CD4-positive, alpha-beta T cell (primary cell): Measurements from ENCODE around the gene EIF4E1B. TPM values are rescaled to one million over a fixed set of nuclear protein-coding genes. Genes with fewer than 3 reads are reported as not detected.

Experiments used
- ATAC-seq: fragments of 200-7000 bp; cut with Tn5 transposase; one replicate; pipeline ENCODE4 v1.10.0; 2022; ENCODE audit warnings: mild to moderate bottlenecking; ENCODE audit not compliant: poor library complexity
- CTCF ChIA-PET: fragments of 350-600 bp; sonication (Branson Sonifier 250); formaldehyde crosslinking; loops from one replicate; lab custom pipeline; 2021; ENCODE audit warnings: antibody characterized with exemption, inconsistent platforms; lab: Charles Lee
- POLR2A ChIA-PET: fragments of 350-600 bp; sonication (Branson Sonifier 250); formaldehyde crosslinking; loops from one replicate; lab custom pipeline; 2021; ENCODE audit warnings: antibody characterized with exemption, inconsistent platforms; lab: Charles Lee
- DNase-seq, 14 experiments: peaks; one replicate each; pipeline ENCODE4 v3.0.0-alpha.2; 2013 to 2020; ENCODE audit warnings: mixed read lengths in 2 of 14
- H3K27ac ChIP-seq, 2 donors: one replicate each; pipeline versions ENCODE4 v1.5.1 to v1.7.0; 2013; ENCODE audit warnings: low read length in 2 of 2, low read depth in 1 of 2, mild to moderate bottlenecking in 1 of 2
- H3K27me3 ChIP-seq, 2 experiments: 1 replicate in 1 of 2; 2 replicates in 1 of 2; pipeline versions ENCODE4 v1.6.1 to v1.7.0; 2013; ENCODE audit warnings: low read length in 2 of 2, control low read depth in 1 of 2, mild to moderate bottlenecking in 1 of 2, moderate library complexity in 1 of 2; ENCODE audit not compliant: insufficient read depth in 2 of 2, control insufficient read depth in 1 of 2
- H3K36me3 ChIP-seq: one replicate; pipeline ENCODE4 v1.6.1; 2013; ENCODE audit warnings: low read length, control low read depth; ENCODE audit not compliant: insufficient read depth
- H3K4me1 ChIP-seq: one replicate; pipeline ENCODE4 v1.6.1; 2013; ENCODE audit warnings: low read length, control low read depth; ENCODE audit not compliant: insufficient read depth
- H3K4me3 ChIP-seq: one replicate; pipeline ENCODE4 v1.5.1; 2013; ENCODE audit warnings: mild to moderate bottlenecking, low read length, moderate library complexity
- H3K9me3 ChIP-seq, 2 experiments: 1 replicate in 1 of 2; 2 replicates in 1 of 2; pipeline versions ENCODE4 v1.6.1 to v1.7.0; 2013; ENCODE audit warnings: low read length in 2 of 2, mild to moderate bottlenecking in 2 of 2, control low read depth in 1 of 2, moderate library complexity in 1 of 2; ENCODE audit not compliant: control insufficient read depth in 1 of 2, insufficient read depth in 1 of 2
- H3K27ac Mint-ChIP-seq: one replicate; pipeline ENCODE4 v1.8.0; 2020; ENCODE audit warnings: mixed read lengths
- H3K27me3 Mint-ChIP-seq: one replicate; pipeline ENCODE4 v1.8.0; 2021; ENCODE audit warnings: mixed read lengths
- H3K36me3 Mint-ChIP-seq: one replicate; pipeline ENCODE4 v1.8.0; 2021; ENCODE audit warnings: low read depth, mixed read lengths
- H3K4me1 Mint-ChIP-seq: one replicate; pipeline ENCODE4 v1.8.0; 2021; ENCODE audit warnings: low read depth, mixed read lengths
- H3K4me3 Mint-ChIP-seq: one replicate; pipeline ENCODE4 v1.8.0; 2020; ENCODE audit warnings: mild to moderate bottlenecking, mixed read lengths
- H3K9me3 Mint-ChIP-seq: one replicate; pipeline ENCODE4 v1.8.0; 2020; ENCODE audit warnings: mixed read lengths
- CTCF ChIP-seq: fragments of 200-600 bp; IDR thresholded peaks from one replicate; pipeline ENCODE4 v1.8.0; 2022; ENCODE audit warnings: antibody characterized with exemption, mild to moderate bottlenecking
- intact Hi-C, 2 experiments: fragments of 100-400 bp; cut with DNase I in 1 of 2; cut with micrococcal nuclease in 1 of 2; formaldehyde crosslinking; loops; one replicate each; pipeline versions ENCODE4 v1.15.1 to v1.9.0; 2023 to 2025; cut with DNase I, micrococcal nuclease
- total RNA-seq, 174 experiments: library from RNA in 2 of 174; stranded (reverse) in 2 of 174; gene quantifications; one replicate each; pipeline ENCODE4 v1.2.3 and lab custom pipeline; 2021 to 2026

EIF4E1B gene
- total RNA-seq, 2 experiments from 2014 or later: not detected

- Histone ChIP-seq H3K27ac (no peak overlapping the region), H3K9me3 (peaks cover 15 to 42% of the 10 kb centered on the region in 2 experiments), H3K36me3 (no peaks in the 10 kb centered on the region), H3K4me3 (no peak overlapping the region), H3K27me3 (no peaks in the 10 kb centered on the region), H3K4me1 (no peaks in the 10 kb centered on the region)
- Mint-ChIP-seq H3K27ac (no peak overlapping the region), H3K4me1 (no peaks in the 10 kb centered on the region), H3K9me3 (peaks cover 5% of the 10 kb centered on the region), H3K4me3 (no peak overlapping the region), H3K36me3 (no peaks in the 10 kb centered on the region), H3K27me3 (no peaks in the 10 kb centered on the region)
- ChIA-PET CTCF (no interaction called here), POLR2A (no interaction called here)
- intact Hi-C loops: no loop called here
- no peak for ATAC-seq
- no peak for DNase-seq
- no peak for TF ChIP-seq CTCF
Observed at GRCh38 chr5:176587398-176587797, 43.1 kb upstream of the EIF4E1B start.

GRCh38 chr5:176588297-176588696 lies 42.2 kb upstream of the EIF4E1B start:
- CTCF ChIA-PET: no interaction called here
- H3K36me3 ChIP-seq: no peaks in the 10 kb centered on the region
- no peaks in the 10 kb centered on the region for H3K27me3 ChIP-seq
- ATAC-seq: no peak
- intact Hi-C loops: no loop called here
- no peaks in the 10 kb centered on the region for H3K36me3 Mint-ChIP-seq
- H3K4me3 ChIP-seq: no peak overlapping the region
- TF ChIP-seq CTCF: no peak
- no peak overlapping the region for H3K27ac ChIP-seq
- POLR2A ChIA-PET: no interaction called here
- no peaks in the 10 kb centered on the region for H3K4me1 Mint-ChIP-seq
- H3K4me1 ChIP-seq: no peaks in the 10 kb centered on the region
- peaks cover 5% of the 10 kb centered on the region for H3K9me3 Mint-ChIP-seq
- no peak overlapping the region for H3K4me3 Mint-ChIP-seq
- H3K9me3 ChIP-seq: peaks cover 15 to 41% of the 10 kb centered on the region in 2 experiments
- no peaks in the 10 kb centered on the region for H3K27me3 Mint-ChIP-seq
- no peak overlapping the region for H3K27ac Mint-ChIP-seq
- no peak for DNase-seq

- Mint-ChIP-seq H3K4me1 (no peaks in the 10 kb centered on the region), H3K27me3 (no peaks in the 10 kb centered on the region), H3K27ac (no peak overlapping the region), H3K4me3 (no peak overlapping the region), H3K9me3 (peaks cover 5% of the 10 kb centered on the region), H3K36me3 (no peaks in the 10 kb centered on the region)
- no peak overlapping the region for H3K27ac ChIP-seq
- ATAC-seq (no peak), DNase-seq (no peak)
- H3K4me1 ChIP-seq: no peaks in the 10 kb centered on the region
- no peak for TF ChIP-seq CTCF
- no peaks in the 10 kb centered on the region for H3K36me3 ChIP-seq
- intact Hi-C loops: no loop called here
- CTCF ChIA-PET: no interaction called here
- no peak overlapping the region for H3K4me3 ChIP-seq
- POLR2A ChIA-PET: no interaction called here
- no peaks in the 10 kb centered on the region for H3K27me3 ChIP-seq
- H3K9me3 ChIP-seq: peaks cover 12 to 32% of the 10 kb centered on the region in 2 experiments
Observed at GRCh38 chr5:176589039-176589769, 41.3 kb upstream of the EIF4E1B start.
